Mammary epithelial cell (primary cell): Measurements from ENCODE around the gene AKAP13.
"Not testable (repeated sequence)": the region's sequence is repeated elsewhere in the genome, so short reads cannot be mapped to it uniquely, and the experiment has no call there.

Source experiments
- EZH2 ChIP-seq: IDR thresholded peaks from 2 replicates; pipeline ENCODE4 v1.6.1; 2012; ENCODE audit warnings: low read length, inconsistent platforms, borderline replicate concordance
- TF ChIP-seq, protein P1 (sequence below), 2 donors: IDR thresholded peaks in 1 of 2; conservative IDR thresholded peaks in 1 of 2; 2 replicates each; pipeline ENCODE4 v1.5.1; 2011 to 2012; ENCODE audit warnings: inconsistent platforms in 2 of 2, low read length in 2 of 2, mild to moderate bottlenecking in 2 of 2, control low read depth in 1 of 2, low read depth in 1 of 2; ENCODE audit not compliant: insufficient read depth in 1 of 2; ENCODE audit errors: extremely low read depth in 1 of 2

DNA sequence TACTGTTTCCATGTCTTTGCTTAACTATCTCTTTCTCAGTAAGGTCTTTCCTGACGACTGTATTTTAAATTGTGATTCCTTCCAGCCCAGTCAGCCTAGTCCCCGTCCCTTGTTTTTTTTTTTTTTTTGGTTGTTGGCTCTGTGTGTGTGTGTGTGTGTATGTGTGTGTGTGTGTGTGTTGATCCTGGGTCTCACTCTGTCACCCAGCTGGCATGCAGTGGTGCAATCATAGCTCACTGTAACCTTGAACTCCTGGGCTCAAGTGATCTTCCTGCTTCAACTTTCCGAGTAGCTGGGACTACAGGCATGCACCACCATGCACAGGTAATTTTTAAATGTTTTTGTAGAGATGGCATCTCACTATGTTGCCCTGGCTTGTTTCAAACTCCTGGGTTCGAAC lies 31.3 kb upstream of the AKAP13 start:
- TF ChIP-seq, protein P1, sequence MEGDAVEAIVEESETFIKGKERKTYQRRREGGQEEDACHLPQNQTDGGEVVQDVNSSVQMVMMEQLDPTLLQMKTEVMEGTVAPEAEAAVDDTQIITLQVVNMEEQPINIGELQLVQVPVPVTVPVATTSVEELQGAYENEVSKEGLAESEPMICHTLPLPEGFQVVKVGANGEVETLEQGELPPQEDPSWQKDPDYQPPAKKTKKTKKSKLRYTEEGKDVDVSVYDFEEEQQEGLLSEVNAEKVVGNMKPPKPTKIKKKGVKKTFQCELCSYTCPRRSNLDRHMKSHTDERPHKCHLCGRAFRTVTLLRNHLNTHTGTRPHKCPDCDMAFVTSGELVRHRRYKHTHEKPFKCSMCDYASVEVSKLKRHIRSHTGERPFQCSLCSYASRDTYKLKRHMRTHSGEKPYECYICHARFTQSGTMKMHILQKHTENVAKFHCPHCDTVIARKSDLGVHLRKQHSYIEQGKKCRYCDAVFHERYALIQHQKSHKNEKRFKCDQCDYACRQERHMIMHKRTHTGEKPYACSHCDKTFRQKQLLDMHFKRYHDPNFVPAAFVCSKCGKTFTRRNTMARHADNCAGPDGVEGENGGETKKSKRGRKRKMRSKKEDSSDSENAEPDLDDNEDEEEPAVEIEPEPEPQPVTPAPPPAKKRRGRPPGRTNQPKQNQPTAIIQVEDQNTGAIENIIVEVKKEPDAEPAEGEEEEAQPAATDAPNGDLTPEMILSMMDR (conservative IDR thresholded peaks at IDR 0.05 in 1 of 2, IDR thresholded peaks at IDR 0.05 in 1 of 2; ENCODE audit: extremely low read depth in 1 of 2, insufficient read depth in 1 of 2, low read depth in 1 of 2, low read length in 2 of 2), result not testable (repeated sequence)
- not testable (repeated sequence) for TF ChIP-seq EZH2
